Activated CD4-positive, CD25-positive, alpha-beta regulatory T cell treated with anti-CD3 and anti-CD28 coated beads, Interleukin-2, amount 50 U/mL, for 24 hours (primary cell): ENCODE data around the gene LYPD6B.

Experiments used
- ATAC-seq, 2 donors: fragments of 150-1000 bp; cut with Tn5 transposase; one replicate each; pipeline ENCODE4 v1.10.0; 2021; ENCODE audit warnings: mild to moderate bottlenecking in 1 of 2, moderate library complexity in 1 of 2

LYPD6B gene, protein sequence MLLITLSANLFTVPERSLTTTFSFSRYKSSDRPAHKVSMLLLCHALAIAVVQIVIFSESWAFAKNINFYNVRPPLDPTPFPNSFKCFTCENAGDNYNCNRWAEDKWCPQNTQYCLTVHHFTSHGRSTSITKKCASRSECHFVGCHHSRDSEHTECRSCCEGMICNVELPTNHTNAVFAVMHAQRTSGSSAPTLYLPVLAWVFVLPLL

DNA sequence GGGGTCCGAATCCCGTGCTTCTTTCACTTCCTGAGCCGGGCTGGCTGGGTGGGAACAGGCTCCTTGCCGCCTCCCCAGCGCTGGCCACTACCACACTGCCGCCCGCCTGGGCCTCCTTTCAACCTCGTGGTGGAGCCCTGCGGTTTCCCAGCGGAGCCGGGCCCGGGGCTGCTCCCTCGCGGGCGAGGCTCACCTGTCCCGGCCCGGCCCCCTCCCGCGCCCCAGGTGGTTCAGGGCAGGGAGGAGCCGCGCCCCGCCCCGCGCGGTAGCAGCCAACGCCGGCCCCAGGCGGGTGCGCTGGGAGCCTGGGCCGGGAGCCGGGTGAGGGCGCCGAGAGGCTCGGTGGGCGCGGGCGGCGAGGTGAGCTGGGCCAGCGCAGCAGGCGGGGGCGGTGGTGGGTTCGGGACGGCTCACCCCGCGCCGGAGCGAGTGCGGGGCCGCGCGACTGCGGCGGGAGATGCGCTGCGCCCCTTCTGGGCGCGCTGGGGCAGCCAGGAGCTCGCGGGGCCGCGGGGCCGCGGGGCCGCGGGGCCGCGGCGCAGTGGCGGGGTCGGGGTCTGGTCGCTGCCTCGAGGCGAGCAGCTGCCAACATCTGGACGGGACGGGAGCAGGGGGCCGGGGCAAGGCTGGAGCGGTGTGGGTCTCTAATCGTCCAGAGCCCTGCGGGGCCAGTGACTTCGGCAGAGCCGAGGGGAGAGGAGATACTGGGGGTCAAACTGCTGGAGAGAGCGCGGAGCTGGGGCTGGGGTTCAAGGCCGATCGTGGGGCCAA lies at the start of gene LYPD6B:
LYPD6B (plus strand) TSS at position 258 of the 771 bp plus-strand sequence. CDS start 92,250 bp downstream, outside the sequence.
- ATAC-seq, result no peak

DNA sequence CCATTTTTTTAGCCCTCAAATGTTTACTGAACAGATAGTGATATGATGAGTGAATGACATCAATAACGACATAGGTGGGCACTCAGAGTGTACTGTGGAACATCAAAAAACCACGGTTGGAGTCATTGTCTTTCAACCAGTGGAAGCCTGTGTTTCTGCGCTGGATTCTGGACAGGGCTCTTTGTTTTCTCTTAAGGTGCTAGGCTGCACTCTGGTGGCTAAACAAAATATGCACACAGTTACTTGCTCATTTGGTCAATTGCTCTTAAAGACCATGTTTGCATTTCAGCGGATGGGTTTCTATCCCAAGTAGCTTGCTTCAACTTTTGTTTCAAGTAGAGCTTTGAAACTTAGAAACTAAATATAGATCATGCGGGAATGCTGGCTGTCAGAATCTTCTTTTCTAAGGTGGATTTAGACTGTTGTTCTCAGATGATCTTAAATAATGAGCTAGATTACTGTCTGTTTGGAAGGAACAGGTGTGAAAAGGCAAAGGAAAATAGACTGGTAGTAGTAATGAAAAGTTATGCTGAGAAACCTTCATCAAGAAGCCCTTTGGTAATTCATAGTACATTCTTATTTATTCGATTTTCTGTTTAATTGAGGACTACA lies 48.5 kb upstream of the LYPD6B start:
- peak; percentile 27 to 35 for ATAC-seq

DNA sequence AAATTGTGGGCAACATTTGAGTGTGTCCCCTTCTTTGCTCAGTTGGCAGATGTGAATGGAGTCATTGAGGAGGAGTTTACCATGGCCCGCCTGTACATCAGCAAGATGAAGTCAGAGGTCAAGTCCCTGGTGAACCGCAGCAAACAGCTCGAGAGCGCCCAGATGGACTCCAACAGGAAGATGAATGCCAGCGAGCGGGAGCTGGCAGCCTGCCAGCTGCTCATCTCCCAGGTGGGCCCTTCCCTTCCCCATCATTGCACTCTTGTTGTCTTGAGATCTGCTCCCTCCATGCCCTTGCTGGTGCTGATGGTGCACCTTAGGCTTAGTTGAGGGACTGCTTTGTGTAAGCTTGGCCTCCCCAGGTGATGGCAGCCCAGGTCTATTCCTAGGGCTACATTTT lies 47.5 kb upstream of the LYPD6B start:
- no peak for ATAC-seq

DNA sequence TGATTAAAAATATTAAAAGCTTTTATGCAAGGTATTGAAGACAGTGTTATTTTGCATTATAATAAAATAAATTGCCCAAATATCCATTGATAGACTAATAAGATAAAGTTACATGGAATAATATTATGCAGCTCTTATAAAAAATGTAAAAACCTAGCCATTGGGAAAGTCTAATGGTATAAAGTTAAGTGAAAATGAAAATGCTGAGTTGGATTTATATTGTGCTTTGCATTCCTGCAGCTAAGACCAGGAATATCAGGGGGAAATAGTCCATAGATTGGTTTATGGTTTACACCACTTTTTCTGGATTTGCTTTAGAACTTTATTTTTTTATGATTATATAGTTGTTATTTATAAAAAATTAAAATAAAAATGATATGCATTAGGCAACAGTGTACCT lies 46.1 kb upstream of the LYPD6B start:
- ATAC-seq, result no peak

DNA sequence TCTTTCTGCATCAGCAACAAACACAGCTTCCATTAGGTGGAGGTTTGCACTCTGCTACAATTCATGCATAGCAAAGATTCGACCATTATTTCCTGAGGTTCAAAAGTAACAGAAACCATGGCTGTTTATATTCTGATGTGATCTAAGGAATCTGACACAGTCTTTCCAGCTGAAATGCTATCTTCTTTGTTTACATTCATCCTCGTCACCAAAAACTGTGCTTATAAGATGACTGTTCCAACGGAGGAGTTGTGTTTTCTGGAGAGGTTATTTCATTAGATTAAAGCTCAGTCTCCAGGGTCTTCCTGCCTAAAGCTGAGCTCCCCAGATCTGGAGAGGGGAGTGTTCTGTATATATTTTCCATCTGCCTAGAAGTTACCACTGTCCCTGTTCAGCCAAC lies 45.1 kb upstream of the LYPD6B start:
- ATAC-seq, result no peak

DNA sequence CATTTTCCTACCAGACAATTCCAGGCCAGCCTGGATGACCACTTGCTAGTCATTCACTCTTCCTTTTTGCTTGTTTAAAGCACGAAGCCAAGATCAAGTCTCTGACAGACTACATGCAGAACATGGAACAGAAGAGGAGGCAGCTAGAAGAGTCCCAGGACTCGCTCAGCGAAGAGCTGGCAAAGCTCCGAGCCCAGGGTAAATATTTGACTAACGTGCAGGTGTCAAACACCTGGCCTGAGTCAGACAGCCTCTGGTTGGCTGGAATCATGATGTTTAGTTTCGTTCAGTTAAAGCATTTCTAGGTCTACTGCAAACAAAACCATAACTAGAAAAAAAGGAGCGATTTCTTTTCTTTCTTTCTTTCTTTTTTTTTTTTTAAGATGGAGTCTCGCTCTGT lies 44.2 kb upstream of the LYPD6B start:
- no peak for ATAC-seq

DNA sequence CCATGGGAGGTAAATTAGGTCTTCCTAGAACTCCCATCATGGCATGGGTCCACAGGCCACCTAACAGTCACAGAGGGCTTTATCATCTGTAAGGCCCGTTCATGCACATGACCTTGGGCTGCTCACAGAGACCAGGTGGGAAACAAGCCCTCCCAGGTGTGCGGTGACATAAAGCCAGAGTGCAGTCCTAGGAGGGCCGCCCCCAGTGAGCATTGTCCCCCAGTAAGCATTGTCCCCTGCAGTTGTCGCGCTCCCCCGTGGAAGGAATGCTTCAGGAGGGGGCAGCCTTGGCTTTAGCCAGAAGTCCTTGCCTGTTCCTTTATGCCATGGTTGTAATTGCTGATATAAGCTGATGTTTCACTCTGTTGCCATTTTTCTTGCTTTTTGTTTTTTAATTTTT lies 41.7 kb upstream of the LYPD6B start:
- ATAC-seq, result no peak

DNA sequence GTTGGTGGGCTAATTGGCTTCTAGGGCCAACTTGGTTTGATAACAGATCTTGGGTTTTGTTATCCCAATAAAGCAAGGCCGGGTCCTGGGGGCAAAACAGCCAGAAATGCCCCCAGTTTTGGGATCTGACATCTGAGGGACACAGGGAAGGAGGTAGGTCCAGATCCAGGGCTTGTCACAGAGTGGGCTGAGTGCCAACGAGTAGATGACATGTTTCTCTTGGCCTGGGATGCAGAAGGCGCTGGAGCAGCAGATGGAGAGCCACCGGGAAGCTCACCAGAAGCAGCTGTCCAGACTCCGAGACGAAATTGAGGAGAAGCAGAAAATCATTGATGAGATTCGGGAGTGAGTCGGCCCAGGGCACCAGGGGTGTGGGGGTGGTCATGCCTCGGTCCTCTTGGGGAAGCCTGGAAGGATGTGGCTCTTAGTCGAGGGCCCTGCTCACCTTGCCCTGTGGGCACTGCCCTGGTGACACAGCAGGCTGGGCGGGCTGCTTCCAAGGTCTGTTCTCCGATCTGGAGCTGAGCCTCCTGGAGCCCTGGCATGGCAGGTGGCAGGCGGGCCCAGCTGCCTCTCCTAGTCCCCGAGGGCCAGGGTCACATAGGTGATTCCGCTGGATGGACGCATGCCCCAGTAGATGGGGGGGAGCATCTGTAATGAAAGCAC lies 40.2 kb upstream of the LYPD6B start:
- ATAC-seq, result no peak

DNA sequence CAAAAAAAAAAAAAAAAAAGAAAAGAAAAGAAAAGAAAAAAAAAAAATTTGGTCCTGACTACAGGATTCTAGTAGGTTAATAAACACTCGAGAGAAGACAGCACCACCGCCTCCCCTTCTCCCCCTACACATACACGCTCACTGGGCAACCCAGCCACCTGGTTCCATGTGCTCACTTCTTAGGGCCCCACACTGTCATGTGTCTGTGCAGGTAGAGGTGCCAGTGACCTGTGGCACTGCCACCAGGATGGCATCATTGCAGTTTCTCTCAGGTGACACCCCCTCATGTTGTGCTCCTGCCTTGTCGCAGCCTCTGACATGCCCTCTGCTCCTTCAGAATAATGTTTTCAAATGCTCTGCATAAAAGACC lies 39.7 kb upstream of the LYPD6B start:
- ATAC-seq, result no peak

DNA sequence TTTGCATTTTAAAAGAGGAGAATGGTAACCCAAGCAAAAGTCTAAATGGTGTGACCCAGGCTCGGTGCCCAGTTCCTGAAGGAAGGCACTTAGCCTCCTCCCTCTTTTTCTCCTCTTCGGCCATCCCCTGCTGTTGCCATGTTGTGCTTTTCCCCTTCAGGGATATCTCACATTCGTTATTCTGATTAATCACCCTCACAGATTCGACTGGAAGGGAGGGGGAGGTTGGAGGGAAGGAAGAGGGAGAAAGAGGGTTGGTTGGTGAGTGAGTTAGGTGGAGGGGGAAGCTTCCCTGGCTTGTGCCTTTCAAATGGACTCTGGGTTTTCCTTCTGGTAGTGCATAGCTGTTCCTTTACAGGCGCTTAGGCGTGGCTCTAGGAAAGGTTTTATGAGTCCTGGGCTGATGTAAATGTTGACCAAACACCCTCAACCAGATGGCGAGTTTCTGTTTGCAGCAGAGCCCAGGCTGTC lies 39.0 kb upstream of the LYPD6B start:
- no peak for ATAC-seq

DNA sequence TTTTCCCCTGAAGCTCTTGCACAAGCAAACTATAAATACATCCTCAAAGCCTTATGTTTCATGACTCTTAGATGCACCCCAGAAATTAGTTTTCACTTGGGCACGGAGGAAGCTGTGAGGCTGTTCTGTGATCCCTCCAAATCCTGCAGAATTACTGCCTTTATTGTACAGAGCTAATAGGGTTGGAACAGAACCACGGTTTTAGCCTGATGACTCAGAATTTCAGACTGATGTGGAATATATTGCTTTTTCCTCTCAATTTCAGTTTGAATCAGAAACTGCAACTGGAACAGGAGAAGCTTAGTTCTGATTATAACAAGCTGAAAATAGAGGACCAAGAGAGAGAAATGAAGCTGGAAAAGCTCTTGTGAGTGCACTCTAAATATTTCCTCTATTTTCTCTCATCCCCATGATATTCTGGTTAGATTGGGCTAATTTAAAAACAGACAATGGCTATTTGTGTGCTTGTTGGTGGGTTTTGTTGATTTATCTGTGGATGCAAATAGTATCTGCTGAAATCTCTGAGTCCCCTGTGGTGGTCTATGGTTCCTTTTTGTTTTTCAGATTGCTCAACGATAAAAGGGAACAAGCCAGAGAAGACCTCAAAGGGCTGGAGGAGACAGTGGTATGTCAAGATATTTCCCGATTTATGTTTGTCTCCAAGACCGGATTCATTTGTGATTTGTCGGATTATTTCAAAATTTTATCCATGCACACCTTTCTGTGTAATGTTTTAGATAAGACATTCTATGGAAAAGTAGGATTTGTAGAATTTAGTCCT lies 38.2 kb upstream of the LYPD6B start:
- ATAC-seq, result peak; percentile 36 to 45

DNA sequence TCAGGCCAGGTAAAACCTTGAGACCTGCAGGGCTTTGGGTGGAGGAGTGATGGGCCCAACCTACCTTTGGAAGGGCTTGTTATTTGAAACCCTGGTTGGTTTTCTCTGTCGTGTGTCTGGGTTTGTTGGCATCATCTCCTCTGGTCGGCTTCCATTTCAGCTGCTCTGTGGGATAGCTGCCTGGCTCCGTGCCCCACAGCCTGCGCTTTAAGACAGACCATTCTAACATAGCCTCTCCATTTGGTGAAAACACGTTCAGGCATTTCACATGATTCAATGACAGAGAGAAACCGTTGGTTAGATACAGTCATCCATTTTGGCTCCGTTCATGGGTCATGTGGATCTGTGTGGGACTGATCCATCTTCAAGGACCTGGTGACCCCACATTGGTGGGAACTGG lies 37.0 kb upstream of the LYPD6B start:
- no peak for ATAC-seq

DNA sequence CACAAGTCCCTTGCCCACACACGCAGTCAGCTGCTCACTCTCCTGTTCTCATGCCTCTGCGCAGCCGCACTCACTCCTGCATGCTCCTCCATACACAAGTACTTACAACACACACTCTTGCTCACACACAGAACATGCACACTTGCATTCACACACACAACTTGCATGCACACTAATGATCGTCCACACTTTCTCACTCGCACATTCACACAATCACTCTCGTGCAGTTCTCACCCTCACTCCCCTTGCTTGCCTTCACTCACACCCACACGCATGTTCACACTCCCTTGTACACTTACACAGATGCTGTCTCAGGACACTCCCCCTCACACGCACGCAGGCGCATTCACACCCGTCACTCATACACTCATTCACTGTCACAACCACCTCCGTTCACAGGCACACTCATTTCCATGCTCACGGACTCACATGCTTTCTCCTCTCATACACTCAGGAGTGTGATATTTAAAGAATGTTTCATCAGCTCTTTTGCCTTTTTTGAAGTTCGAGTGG lies 36.1 kb upstream of the LYPD6B start:
- ATAC-seq, result no peak

DNA sequence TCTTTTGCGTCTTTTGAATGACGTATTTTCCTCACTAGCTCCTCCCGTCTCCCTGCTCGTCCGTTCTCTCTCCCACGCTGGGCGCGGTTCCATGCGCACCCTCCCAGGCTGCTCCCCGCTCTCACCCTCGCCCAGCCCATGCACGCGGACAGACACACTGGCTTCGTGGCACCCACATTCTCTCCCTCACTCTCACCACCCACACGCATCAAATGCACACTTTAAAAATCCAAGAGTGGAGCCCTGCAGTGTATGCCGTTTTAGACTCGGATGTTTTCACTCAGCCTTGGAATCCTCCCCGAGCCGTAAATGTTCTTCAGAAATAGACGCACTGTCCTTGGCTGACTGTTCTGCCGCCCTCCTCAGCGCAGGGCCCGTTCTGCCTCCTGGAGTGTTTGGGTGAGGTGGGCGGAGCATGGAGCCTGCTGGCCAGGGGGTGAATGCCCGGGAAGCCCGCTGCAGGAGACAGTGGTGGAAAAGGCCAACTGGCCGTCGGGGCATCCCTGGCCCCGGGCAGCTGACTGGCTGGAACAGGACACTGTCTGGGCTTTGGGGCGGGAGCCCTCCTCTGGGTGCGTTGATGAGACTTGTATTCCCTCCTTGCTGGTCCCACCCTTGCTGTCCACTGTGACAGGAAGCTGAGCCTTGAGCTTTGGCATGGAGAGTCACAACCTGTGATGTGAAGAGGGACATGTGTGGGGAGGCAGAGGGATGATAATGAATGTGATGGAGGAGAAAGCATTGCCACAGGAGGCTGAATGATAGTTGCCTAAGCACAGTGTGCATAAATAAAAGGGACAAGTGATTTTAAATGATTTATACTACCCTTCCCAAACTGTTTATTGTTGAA lies 35.4 kb upstream of the LYPD6B start:
- ATAC-seq, result no peak

DNA sequence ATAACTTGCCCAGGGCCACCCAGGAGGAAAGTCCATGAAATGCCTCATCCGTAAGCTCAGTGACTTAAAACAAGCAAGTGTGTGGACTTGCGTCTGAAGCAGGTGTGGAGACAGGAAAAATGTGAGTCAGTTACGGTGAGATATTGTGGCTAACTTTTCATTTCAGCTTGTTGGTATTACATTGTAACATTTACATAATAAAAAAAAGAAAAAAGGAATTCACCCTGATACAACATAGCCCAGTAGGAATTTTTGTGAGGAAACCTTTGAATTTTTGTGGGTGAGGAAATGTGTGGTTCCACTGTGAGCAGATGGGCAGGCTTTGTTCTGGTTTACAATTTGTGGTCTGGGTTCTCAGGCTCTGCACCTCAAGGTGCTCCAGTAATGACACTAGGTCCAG lies 33.7 kb upstream of the LYPD6B start:
- no peak for ATAC-seq

DNA sequence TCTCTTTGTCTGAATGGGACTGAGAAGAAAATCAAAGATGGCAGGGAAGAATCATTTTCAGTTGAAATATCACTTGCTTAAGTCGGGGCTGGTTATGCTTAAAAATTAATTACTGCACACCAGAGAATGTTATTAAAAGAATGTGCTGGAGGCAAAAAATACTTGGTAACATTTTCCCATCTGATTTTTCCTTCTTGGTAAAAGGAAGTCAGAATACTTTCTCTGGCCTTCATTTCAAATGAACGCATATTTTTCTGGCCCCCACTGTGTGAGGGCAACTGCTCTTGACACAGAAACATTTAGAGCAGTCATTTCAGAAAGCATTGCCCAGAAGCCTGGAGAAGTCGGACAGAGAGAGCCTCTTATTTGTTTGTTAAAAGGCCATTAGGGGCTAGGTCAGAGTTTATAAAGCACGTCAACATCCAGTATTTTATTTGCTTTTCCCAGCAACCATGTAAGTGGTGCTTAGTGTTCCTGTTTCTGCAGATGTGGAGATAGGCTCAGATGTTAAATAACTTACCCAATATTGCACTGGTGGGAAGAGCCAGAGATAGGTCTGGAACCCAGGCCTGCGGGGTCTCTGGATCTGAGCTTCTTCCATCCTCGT lies 32.9 kb upstream of the LYPD6B start:
- ATAC-seq, result no peak

DNA sequence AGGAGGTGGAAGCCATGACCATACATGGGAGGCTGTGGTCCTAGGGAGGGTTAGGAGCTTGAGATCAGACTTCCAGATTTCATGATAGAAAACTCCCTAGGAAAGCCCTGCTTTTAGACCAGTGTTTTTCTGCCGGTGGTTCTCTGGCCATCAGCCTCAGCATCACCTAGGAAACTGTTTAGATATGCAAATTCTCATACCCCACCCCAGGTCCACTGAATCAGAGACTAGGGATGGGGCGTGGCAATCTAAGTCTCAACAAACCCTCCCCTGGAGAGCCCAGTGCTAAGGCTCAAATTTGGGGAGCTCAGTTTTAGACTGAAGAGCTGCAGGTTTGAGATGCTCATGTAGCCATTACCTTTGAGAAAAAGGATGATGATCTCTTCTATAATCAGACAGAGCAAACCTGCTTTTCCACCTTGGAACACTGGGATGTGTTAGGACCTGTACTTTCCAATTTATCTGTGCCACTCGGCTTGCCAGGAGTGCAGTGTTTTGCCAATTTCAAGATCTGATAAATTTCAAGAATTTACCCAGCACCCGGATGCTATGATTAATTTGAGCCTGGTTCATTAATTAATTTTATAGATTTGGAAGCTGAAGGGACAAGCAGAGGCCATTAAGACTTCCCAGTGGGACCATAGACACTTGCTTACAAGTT lies 31.5 kb upstream of the LYPD6B start:
- no peak for ATAC-seq

DNA sequence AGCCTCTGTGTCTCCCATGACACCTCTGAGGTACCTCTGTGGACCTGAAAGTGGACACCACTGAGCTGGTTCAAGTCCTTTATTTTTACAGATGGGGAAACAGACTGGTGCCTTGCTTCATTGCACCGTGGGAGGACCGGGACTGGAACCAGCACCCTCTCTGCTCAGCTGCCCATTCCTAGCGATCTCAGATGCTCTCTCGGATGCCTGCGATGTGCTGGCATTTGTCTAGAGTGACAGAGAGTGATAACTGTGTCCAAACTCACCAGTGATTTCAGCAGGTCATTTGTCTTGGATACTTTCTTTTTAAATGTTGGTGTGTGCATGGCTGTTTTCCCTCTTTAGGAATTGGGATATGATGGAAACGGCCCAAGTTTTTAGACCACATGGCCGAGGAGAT lies 30.1 kb upstream of the LYPD6B start:
- ATAC-seq, result no peak

DNA sequence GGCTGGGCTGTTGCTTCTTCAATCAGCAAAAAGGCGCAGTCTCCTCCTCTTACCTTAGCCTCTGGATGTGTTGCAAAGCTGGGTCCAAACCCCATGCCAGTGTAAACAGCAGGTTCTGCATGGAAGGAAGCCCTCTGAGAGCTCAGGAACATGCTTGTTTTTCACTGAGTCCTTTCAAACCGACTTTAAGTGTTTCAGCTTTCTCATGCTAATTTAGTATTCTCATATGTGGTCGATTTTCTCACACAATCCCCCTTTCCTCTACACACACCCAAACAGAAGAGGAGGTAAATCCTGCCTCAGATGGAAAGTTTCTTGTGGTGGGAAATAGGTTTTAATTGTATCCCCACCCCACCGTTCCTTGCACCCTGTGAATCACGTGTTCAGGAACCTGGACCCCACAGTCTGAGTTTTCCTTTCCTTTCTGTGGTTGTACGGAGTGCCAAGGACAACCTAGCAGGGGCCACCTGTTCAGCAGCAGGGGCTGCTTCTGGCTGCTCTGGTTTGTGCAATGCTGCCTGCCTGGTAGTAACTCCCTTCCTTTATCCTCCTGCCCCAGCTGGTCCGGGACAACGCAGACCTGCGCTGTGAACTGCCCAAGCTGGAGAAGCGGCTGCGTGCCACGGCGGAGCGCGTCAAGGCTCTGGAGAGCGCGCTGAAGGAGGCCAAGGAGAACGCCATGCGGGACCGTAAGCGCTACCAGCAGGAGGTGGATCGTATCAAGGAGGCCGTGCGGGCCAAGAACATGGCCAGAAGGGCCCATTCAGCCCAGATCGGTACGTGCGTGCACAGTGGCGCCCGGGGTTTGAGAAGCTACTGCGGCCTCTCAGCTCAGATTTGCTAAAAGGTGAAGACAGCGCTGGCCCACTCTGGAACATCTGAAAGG lies 28.7 kb upstream of the LYPD6B start:
- no peak for ATAC-seq
